ENCODE results near the gene THSD7B.
A peak's percentile ranks its signal among the peaks of the same experiment; 100 is the strongest.

THSD7B gene

DNA sequence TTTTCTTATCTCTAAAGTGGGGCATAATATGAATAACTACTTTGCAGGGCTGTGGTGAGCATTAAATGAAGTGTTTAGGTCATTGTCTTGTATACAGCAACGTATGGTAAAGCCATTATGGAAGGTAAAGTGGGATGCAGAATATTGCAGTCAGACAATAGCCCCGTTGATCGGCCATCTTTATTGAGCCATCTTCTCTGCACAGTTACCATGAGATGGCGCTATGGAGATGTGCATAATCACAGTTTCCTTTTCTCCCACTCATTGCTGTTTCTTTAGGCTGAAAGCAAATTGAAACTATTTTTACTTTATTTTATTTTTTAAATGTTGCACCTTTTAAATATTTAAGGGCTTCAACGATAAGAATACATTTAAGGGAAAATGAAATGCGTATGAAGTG, 108.9 kb downstream of the THSD7B start:
- H3K9ac ChIP-seq (ENCODE audit: low read depth, low read length) = no peak overlapping the region
- no peaks in the 10 kb centered on the region for H3K27me3 ChIP-seq (ENCODE audit: control insufficient read depth, insufficient read depth, low read length)
- no peaks in the 10 kb centered on the region for H3K4me1 ChIP-seq (ENCODE audit: control insufficient read depth, insufficient read depth, low read length)
- H3K4me3 ChIP-seq (ENCODE audit: low read depth, low read length) = no peak overlapping the region
- no peaks in the 10 kb centered on the region for H3K36me3 ChIP-seq (ENCODE audit: control insufficient read depth, insufficient read depth, low read length)
- no peaks in the 10 kb centered on the region for H3K9me3 ChIP-seq (ENCODE audit: control insufficient read depth, insufficient read depth, low read length)
- H3K27ac ChIP-seq (ENCODE audit: low read depth, low read length) = no peak overlapping the region

DNA sequence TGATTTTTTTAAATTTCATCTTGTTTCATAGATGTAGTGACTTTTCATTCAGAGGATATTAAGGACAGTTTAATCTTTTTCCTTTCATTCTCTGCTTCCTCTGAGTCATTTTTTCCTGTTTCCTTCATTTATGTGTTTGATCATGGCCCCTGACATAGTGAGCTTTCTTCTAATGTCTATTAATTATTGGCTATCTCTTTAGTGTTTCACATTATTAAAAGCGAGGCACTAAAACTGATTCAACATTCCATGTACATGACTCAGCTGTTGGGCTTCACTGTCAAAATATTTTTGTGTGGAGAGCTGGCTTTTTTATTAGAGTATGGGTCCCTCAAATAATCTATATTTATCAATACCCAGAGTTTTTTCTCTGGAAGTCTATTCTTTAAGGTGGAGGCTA, 125.8 kb downstream of the THSD7B start:
- no peak overlapping the region for H3K9ac ChIP-seq (ENCODE audit: low read depth, low read length)
- H3K4me3 ChIP-seq (ENCODE audit: low read depth, low read length) = no peak overlapping the region
- H3K27ac ChIP-seq (ENCODE audit: low read depth, low read length) = no peak overlapping the region
- no peaks in the 10 kb centered on the region for H3K9me3 ChIP-seq (ENCODE audit: control insufficient read depth, insufficient read depth, low read length)
- no peaks in the 10 kb centered on the region for H3K4me1 ChIP-seq (ENCODE audit: control insufficient read depth, insufficient read depth, low read length)
- no peaks in the 10 kb centered on the region for H3K36me3 ChIP-seq (ENCODE audit: control insufficient read depth, insufficient read depth, low read length)
- no peaks in the 10 kb centered on the region for H3K27me3 ChIP-seq (ENCODE audit: control insufficient read depth, insufficient read depth, low read length)

DNA sequence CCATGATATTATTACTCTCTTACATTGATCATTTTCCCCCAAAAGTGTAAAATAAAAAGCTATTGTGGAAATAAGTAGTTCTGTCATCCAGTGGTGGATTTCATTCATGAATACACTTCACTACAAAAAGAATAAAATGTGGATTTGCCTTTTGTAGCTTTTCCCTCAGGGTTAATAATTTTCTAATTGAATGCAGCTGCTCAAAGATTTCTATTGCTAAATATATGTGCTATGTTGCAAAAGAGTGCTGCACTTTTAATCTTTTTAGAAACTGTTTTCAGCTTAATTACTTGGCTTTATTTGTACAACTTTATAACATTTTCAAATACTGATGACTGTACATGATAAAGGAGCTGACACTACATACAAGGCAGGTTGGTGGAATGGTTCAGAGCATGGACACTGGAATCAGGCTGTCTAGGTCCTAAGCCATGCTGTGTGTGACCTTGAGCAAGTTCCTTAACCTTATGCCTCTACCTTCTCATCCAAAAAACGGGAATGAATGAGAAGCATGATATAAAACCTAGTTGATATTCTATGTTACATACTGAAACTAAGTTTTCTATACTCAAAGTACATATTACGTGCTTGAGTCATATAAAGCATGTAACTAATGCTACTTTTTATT, 128.8 kb downstream of the THSD7B start:
- Histone ChIP-seq H3K9me3 (ENCODE audit: control insufficient read depth, insufficient read depth, low read length) (no peaks in the 10 kb centered on the region), H3K36me3 (ENCODE audit: control insufficient read depth, insufficient read depth, low read length) (no peaks in the 10 kb centered on the region), H3K4me3 (ENCODE audit: low read depth, low read length) (no peak overlapping the region), H3K27ac (ENCODE audit: low read depth, low read length) (no peak overlapping the region), H3K27me3 (ENCODE audit: control insufficient read depth, insufficient read depth, low read length) (no peaks in the 10 kb centered on the region), H3K9ac (ENCODE audit: low read depth, low read length) (no peak overlapping the region), H3K4me1 (ENCODE audit: control insufficient read depth, insufficient read depth, low read length) (no peaks in the 10 kb centered on the region)

DNA sequence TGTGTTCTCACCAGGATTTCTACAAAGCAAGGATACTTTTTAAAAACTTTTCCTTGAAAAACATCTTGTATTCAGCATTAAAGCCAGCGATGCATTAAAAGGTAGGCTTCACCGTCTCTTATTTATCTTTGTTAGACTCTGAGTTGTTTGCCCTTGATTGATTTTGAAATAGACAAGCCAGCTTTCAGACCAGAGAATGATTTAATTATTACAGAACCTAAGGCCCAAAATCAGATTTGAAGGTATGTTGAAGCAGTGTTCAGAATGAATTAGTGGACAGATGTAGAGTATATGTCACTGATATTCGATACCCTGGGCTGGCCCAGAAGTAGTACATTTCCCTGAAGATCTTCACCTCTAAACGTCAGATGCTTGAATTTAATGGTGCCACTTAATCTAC, 136.4 kb downstream of the THSD7B start:
- Histone ChIP-seq H3K27ac (ENCODE audit: low read depth, low read length) (no peak overlapping the region), H3K9me3 (ENCODE audit: control insufficient read depth, insufficient read depth, low read length) (no peaks in the 10 kb centered on the region), H3K4me3 (ENCODE audit: low read depth, low read length) (no peak overlapping the region), H3K4me1 (ENCODE audit: control insufficient read depth, insufficient read depth, low read length) (no peaks in the 10 kb centered on the region), H3K27me3 (ENCODE audit: control insufficient read depth, insufficient read depth, low read length) (no peaks in the 10 kb centered on the region), H3K9ac (ENCODE audit: low read depth, low read length) (no peak overlapping the region), H3K36me3 (ENCODE audit: control insufficient read depth, insufficient read depth, low read length) (no peaks in the 10 kb centered on the region)

DNA sequence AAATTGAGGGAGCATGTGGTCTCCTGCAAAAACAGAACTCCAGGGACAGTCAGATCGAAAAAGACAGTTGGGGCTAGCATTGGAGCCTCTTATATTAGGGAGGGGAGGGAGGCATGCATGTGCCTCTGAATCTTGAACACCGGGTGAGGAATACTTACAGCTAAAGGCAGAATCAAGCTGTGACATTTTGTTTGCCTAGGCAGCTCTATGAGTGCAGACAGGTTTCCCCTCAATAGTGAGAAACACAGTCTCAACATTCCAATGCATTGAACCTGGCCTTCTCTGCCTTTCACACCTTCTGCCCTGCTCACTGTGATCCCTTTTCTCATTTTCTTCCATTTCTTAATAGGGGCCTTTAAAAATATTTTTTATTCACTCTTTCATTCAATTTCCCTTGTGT, 140.4 kb downstream of the THSD7B start:
- Histone ChIP-seq H3K4me1 (ENCODE audit: control insufficient read depth, insufficient read depth, low read length) (peaks cover 9% of the 10 kb centered on the region), H3K4me3 (ENCODE audit: low read depth, low read length) (no peak overlapping the region), H3K36me3 (ENCODE audit: control insufficient read depth, insufficient read depth, low read length) (no peaks in the 10 kb centered on the region)

DNA sequence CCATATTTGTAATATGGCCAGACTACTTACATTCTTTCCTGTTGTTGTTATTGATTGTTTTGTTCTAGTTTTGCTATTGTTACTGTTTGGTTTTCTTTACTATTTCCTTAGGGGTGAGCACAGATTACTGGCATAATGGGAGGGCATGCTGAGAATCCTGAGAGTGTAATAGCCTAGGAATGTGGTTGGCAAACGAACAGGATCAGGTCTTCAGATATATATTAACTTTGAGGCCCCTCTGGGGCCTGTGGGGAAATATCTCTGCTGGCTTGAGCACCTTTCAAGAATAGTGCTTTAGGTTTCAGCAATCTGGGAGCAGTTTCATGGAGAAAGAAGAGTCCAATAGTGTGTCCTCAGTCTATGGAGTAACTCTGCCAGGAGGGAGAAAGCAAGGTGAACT, 144.4 kb downstream of the THSD7B start:
- H3K9ac ChIP-seq (ENCODE audit: low read depth, low read length) = no peak overlapping the region
- peak overlapping the region; percentile 65 for H3K27ac ChIP-seq (ENCODE audit: low read depth, low read length)
- peaks cover 3% of the 10 kb centered on the region; the same call in 1 of the 2 replicates for H3K9me3 ChIP-seq (ENCODE audit: control insufficient read depth, insufficient read depth, low read length)
- H3K4me3 ChIP-seq (ENCODE audit: low read depth, low read length) = no peak overlapping the region
- no peaks in the 10 kb centered on the region for H3K27me3 ChIP-seq (ENCODE audit: control insufficient read depth, insufficient read depth, low read length)
- peaks cover 9% of the 10 kb centered on the region for H3K4me1 ChIP-seq (ENCODE audit: control insufficient read depth, insufficient read depth, low read length)
- no peaks in the 10 kb centered on the region for H3K36me3 ChIP-seq (ENCODE audit: control insufficient read depth, insufficient read depth, low read length)

More for the DNA sequence above, 140.4 kb downstream of the THSD7B start:
- Histone ChIP-seq H3K27me3 (ENCODE audit: control insufficient read depth, insufficient read depth, low read length) (no peaks in the 10 kb centered on the region), H3K9me3 (ENCODE audit: control insufficient read depth, insufficient read depth, low read length) (no peaks in the 10 kb centered on the region), H3K27ac (ENCODE audit: low read depth, low read length) (no peak overlapping the region), H3K9ac (ENCODE audit: low read depth, low read length) (no peak overlapping the region)

DNA sequence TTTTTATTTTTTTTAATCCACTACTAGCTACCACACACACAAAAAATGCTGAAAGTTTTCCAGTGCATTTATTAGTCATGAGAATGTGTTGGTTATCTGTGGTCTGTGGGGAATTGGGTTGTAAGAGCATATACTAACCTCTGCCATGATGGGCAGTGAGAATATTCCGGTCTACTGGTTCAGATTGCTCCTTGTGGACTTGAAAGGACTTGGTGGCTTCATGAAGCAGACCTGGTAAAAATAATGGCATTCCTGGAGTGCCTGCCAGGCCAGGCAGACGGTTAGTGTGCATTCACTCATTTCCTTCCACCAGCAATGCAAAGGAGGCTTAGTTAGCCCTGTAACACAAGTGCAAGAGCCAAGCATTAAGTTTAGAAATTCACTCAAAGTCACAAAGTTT, 150.8 kb downstream of the THSD7B start:
- Histone ChIP-seq H3K4me3 (ENCODE audit: low read depth, low read length) (no peak overlapping the region), H3K27ac (ENCODE audit: low read depth, low read length) (no peak overlapping the region), H3K36me3 (ENCODE audit: control insufficient read depth, insufficient read depth, low read length) (no peaks in the 10 kb centered on the region), H3K9me3 (ENCODE audit: control insufficient read depth, insufficient read depth, low read length) (peaks cover 4% of the 10 kb centered on the region; the same call in 1 of the 2 replicates), H3K9ac (ENCODE audit: low read depth, low read length) (no peak overlapping the region), H3K27me3 (ENCODE audit: control insufficient read depth, insufficient read depth, low read length) (no peaks in the 10 kb centered on the region), H3K4me1 (ENCODE audit: control insufficient read depth, insufficient read depth, low read length) (peaks cover 9% of the 10 kb centered on the region; the same call in 1 of the 2 replicates)

DNA sequence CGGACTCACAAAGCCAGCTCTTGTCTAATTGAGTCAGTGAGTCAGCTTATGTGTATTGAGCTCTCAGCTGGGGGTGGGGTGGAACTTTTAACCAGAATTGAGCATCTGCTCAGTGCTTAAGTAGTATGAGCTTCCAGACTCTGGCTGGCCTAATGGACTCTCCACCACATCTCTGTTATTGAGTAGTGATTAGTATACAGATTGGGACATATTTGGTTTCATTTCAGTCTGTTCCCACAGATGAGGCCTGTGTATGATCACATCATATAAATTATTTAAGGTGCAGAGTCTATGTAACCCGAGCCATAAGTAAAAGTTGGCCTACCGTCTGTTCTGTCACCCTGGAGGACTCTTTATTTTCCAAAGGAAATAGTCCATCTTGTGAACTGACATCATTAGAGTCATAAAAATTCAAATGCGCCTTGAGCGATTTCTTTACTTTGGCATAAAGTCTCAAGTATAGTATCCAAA, 152.1 kb downstream of the THSD7B start:
- Histone ChIP-seq H3K4me3 (ENCODE audit: low read depth, low read length) (no peak overlapping the region), H3K9ac (ENCODE audit: low read depth, low read length) (no peak overlapping the region), H3K4me1 (ENCODE audit: control insufficient read depth, insufficient read depth, low read length) (peaks cover 9% of the 10 kb centered on the region; the same call in 1 of the 2 replicates), H3K27me3 (ENCODE audit: control insufficient read depth, insufficient read depth, low read length) (no peaks in the 10 kb centered on the region), H3K36me3 (ENCODE audit: control insufficient read depth, insufficient read depth, low read length) (no peaks in the 10 kb centered on the region), H3K9me3 (ENCODE audit: control insufficient read depth, insufficient read depth, low read length) (peaks cover 4% of the 10 kb centered on the region; the same call in 1 of the 2 replicates), H3K27ac (ENCODE audit: low read depth, low read length) (no peak overlapping the region)

DNA sequence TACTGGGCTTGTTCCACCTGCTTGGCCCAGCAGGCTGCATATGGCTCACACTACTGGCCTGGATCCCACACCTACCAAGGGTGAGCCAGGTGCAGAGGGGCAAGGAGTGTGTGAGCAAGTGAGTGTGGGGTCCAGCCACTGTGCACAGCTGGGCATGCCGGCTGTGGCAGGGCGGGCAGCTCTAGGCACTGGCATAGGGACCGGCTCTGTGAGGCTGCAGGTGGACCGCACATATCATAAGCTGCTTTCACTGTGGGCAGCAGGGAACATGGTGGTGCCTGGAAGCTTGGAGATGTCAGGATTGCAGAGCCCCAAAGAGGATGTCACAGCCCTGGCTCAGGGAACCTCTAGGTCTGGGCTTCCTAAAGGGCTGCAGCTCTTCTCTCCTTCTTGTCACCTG, 154.3 kb downstream of the THSD7B start:
- 0 out of 2 replicates have a peak, but pooled peaks cover 2% of the 10 kb centered on the region for H3K9me3 ChIP-seq (ENCODE audit: control insufficient read depth, insufficient read depth, low read length)
- peaks cover 9% of the 10 kb centered on the region; the same call in 1 of the 2 replicates for H3K4me1 ChIP-seq (ENCODE audit: control insufficient read depth, insufficient read depth, low read length)
- no peak overlapping the region for H3K9ac ChIP-seq (ENCODE audit: low read depth, low read length)

DNA sequence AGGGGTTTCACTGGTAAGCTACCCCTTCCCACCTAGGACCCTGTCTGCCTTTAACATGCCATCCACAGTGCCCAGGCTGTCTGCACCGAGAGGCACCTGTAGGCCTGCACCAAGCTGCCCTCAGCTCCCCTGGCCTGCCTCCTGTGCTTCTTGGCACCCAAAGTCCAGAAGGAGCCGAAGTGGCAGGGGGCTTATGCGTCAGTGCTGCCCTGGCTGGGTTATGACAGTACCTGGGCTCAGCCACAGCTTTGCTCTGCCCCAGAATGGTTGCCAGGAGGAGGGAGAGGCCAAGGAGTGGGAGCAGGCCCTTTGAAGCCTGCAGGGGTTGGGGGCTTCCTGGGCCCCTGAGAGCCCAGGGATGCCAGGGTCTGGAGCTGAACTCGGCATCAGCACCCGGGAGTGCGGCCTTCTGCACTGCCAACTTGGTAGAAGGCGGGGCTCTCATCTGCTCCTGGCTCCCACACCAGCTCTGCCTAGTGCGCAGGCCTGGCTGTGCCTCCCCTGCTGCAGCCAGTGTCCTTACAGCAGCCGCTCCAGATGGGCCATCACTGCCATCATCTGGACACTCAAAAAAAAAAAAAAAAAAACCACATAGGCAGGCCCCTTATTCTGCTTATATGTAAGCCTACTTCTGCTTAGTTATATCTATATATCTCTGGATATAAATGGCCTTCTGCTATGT, 155.4 kb downstream of the THSD7B start:
- 0 out of 2 replicates have a peak, but pooled peaks cover 2% of the 10 kb centered on the region for H3K9me3 ChIP-seq (ENCODE audit: control insufficient read depth, insufficient read depth, low read length)
- no peak overlapping the region for H3K27ac ChIP-seq (ENCODE audit: low read depth, low read length)
- H3K36me3 ChIP-seq (ENCODE audit: control insufficient read depth, insufficient read depth, low read length) = no peaks in the 10 kb centered on the region
- H3K27me3 ChIP-seq (ENCODE audit: control insufficient read depth, insufficient read depth, low read length) = no peaks in the 10 kb centered on the region
- no peak overlapping the region for H3K9ac ChIP-seq (ENCODE audit: low read depth, low read length)
- peaks cover 9% of the 10 kb centered on the region; the same call in 1 of the 2 replicates for H3K4me1 ChIP-seq (ENCODE audit: control insufficient read depth, insufficient read depth, low read length)
- no peak overlapping the region for H3K4me3 ChIP-seq (ENCODE audit: low read depth, low read length)

More for the DNA sequence above, 154.3 kb downstream of the THSD7B start:
- Histone ChIP-seq H3K27me3 (ENCODE audit: control insufficient read depth, insufficient read depth, low read length) (no peaks in the 10 kb centered on the region), H3K27ac (ENCODE audit: low read depth, low read length) (no peak overlapping the region), H3K36me3 (ENCODE audit: control insufficient read depth, insufficient read depth, low read length) (no peaks in the 10 kb centered on the region), H3K4me3 (ENCODE audit: low read depth, low read length) (no peak overlapping the region)

DNA sequence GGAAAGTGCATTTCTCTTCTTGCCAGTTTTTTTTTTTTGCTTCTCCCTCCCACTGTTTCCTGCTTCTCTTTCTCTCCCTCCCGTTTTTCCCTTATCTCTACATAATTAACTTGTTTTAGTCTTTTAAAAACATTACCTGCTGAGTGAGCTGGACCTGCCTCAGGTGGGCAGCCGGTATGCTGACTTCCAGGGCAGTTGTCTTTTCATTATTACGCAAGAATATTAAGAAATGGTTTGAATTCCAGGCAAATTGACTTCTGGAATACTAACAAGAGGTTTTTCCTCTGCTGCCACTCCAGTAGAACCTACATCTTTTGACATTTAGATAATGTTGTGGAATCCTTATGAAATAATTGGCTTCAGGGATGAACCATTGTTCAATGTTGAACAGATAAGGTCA, 161.8 kb downstream of the THSD7B start:
- H3K9me3 ChIP-seq (ENCODE audit: control insufficient read depth, insufficient read depth, low read length) = no peaks in the 10 kb centered on the region
- H3K9ac ChIP-seq (ENCODE audit: low read depth, low read length) = no peak overlapping the region
- H3K4me3 ChIP-seq (ENCODE audit: low read depth, low read length) = no peak overlapping the region
- peaks cover 10% of the 10 kb centered on the region for H3K4me1 ChIP-seq (ENCODE audit: control insufficient read depth, insufficient read depth, low read length)
- no peaks in the 10 kb centered on the region for H3K27me3 ChIP-seq (ENCODE audit: control insufficient read depth, insufficient read depth, low read length)
- no peaks in the 10 kb centered on the region for H3K36me3 ChIP-seq (ENCODE audit: control insufficient read depth, insufficient read depth, low read length)
- no peak overlapping the region for H3K27ac ChIP-seq (ENCODE audit: low read depth, low read length)
